HG03469 (cell line): ENCODE measurements around the gene LAMA4.

Experiments
- ATAC-seq: cut with Tn5 transposase; IDR thresholded peaks from one replicate; pipeline ENCODE4 v1.9.1; 2021; ENCODE audit warnings: mild to moderate bottlenecking, moderate library complexity, moderate number of reproducible peaks; ENCODE audit not compliant: unreplicated experiment

Gene LAMA4

DNA sequence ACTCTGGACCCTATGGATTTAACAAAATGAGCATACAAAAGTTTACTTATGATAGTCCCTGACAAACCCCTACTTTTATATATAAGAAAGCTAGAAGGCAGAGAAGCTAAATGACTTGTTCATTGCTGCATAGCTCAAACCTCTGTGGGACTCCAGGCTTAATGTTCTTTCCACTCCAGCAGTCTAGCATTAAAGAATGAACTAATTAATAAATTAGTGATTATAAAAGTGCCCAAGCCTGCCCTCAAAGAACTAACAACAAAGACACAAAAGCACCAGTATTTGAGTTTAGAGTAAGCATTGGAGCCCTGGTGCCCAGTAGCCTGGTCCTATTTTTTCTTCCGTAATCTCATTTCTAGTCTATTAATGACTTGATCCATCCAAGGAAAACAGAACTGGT is 59.9 kb downstream of the LAMA4 start:
- ATAC-seq, result no peak

DNA sequence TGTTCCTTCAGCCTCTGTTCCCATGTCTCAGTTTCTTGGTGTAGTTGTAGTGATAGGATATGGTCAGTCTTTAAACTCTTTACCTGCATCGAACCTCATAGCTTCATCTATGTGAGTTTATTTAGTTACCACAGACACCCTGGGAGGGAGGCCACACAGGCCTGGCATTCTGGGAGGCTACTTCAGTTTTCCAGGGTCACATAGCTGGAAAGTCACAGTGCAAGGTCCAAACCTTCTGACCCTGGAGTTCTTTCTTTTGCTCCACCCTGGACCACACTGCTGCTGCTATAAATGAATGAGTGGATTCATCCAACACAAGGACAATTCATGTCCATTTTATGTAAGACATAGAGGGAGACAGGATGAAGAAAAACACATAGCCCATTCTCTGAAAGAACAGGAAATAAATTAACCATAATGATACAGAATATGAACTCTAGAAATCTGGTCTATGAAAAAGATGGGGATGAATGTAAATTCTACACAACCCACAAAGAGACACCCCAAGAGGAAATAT is 60.8 kb downstream of the LAMA4 start:
- ATAC-seq, result no peak

GRCh38 chr6:112193117-112193516 is 61.2 kb downstream of the LAMA4 start:
- ATAC-seq, result no peak

- ATAC-seq, result no peak
These were observed 62.8 kb downstream of the LAMA4 start for GRCh38 chr6:112191509-112192020.

GRCh38 chr6:112190164-112190563 is 64.2 kb downstream of the LAMA4 start:
- ATAC-seq, result no peak

GRCh38 chr6:112189494-112189893 is 64.9 kb downstream of the LAMA4 start:
- no peak for ATAC-seq

- no peak for ATAC-seq
These were observed 65.5 kb downstream of the LAMA4 start for GRCh38 chr6:112188906-112189305.

DNA sequence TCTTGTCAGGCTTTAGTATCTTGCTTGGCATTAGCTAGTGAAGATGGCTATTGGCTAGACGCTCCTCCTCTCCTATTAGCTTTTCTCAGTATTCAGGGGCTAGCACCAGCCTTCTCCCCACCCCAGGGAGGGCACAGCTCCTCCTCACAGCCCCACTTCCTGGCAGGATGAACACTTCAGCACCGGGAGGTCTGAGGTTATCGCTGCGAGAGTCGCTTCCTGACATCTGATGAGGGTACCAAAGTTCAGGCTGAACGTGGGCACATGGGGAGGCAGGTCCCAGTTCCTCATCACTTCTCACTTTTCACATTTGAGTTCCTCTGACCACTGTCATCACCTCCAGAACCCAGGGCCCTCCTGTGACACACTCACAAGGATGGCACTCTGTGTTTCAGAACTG is 66.6 kb downstream of the LAMA4 start:
- ATAC-seq, result no peak

DNA sequence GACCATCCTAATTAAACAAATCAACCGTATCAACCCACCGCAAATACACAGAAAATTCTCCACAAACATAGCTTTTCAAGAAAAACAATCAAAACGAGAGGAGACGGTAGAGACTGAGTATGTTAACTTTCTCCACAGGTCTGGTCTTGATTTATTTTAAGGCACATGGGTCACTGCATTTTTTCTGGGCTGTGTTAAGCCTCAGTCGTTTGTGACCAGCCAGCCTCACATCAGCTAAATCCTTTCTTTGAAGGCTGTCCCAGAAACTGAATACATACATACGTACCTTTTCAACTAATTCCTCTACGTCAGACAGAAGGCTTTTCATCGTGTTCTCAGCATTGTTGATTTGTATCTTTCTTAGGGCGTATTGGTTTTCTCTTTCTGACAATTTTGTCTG is 69.4 kb downstream of the LAMA4 start:
- ATAC-seq, result no peak

DNA sequence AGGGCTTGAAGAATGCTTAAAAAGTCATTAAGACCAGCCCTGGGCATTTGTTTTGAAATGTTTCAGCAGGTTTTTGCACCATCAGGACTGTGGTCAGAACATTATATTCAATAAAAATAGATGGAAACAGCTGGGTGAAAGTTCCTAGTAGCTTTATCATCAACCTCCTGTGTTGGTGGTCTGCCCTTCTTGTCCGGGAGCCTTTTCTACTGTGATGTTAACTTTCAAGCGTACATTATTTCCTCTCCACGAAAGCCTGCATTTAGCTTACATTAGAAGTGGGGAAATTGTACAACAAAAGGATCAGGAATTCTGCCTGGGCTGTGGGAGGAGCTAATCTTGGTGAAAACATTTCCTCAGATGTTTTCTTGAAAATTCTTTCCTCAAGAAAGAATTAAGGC is 71.1 kb downstream of the LAMA4 start:
- ATAC-seq, result no peak

- no peak for ATAC-seq
These were observed 73.2 kb downstream of the LAMA4 start for GRCh38 chr6:112181130-112181529.

DNA sequence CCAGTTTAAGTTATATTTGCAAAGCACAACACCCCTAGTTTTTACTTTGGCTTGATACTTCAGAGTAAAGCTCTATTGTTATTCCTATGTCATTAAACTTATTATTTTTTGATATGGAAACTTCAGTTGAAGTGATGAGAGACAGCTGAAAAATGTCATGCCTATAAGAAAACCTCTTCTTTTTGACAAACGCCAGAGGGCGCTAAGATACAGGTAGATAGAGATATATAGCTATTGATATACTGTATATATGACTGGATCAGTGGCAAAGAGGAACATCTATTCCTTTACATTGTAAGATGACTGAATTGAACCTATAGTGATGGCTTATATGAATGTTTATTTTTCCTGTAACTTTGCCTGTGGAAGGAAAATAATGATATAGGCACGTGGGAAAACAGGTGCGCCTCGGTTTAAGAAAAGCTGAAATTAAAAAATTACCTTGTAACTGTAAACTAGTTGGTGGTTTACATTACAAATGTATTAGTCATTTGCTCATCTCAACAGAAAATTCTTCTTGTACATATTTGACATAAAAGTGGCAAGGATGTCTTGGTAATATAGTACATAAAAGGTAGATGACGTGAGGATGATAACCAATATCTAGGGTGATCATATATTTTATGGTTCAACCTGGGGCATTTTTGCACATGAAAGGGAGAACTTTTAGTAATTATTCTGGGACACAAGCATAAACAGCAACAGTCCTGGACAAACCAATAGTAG is 74.1 kb downstream of the LAMA4 start:
- peak; percentile 85 for ATAC-seq

DNA sequence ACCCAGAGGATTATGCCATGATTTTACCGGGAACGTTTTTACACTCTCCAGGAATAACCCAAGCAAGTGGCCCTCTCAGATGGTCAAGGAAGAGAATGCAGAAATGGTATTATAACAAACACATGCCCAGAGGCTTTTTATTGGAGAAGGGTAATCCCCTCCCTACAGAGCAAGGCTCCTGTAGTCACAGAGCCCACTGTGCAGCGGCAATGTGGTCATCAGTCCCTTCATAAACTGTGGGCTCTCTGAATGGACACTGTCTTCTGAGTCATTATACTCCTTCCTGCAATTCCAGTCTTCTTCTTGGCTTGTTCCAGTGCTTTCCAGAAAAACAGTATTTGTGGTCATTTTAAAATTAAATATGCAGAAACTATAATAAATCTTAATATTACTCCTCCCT is 74.7 kb downstream of the LAMA4 start:
- ATAC-seq, result no peak

- ATAC-seq, result no peak
These were observed 75.5 kb downstream of the LAMA4 start for GRCh38 chr6:112178846-112179245.

GRCh38 chr6:112177092-112177491 is 77.3 kb downstream of the LAMA4 start:
- ATAC-seq, result no peak

DNA sequence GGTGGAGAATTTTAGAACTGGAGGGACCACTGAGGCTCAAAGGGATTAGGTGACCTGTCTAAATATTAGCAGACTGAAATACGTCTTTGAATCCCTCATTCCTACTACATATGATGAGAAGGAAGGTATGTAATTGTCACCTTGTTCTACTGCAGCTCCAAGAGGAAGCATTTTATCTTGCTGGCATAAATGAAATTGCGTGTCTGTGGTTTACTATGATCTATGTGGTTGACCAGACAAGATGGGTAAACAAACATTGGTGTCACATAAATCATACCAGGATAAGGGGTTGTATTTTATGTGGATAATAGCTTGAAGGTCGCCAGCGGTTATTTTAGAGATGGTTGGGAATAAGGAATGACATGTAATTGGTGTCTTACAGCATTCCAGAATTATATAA is 78.2 kb downstream of the LAMA4 start:
- no peak for ATAC-seq

DNA sequence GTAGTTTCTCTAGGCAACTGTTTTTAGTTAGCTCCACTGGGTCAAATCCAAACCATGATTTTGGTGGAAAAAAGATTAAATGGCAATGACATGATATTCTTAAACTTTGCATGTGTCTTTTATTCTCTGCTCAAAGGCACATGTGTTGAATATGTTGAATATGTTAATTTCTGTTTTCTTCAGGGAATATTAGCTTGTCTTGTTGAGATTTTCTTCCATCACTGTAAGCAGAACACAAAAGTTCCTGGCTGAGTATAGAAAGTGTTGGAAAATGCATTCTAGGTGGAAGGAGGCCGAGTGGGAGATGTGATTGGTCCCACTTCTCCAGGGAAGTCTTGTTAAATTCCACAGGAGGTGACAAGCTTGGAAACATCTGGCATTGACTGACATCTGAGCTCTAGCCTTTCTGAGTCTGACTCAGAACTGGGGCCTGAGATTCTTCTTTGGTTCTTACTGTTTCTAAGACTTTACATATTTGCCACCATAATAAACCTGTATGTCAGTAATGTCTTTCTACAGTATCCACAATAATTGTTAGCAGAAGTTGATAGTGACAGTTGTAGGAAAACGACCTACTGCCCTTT is 81.1 kb downstream of the LAMA4 start:
- no peak for ATAC-seq

DNA sequence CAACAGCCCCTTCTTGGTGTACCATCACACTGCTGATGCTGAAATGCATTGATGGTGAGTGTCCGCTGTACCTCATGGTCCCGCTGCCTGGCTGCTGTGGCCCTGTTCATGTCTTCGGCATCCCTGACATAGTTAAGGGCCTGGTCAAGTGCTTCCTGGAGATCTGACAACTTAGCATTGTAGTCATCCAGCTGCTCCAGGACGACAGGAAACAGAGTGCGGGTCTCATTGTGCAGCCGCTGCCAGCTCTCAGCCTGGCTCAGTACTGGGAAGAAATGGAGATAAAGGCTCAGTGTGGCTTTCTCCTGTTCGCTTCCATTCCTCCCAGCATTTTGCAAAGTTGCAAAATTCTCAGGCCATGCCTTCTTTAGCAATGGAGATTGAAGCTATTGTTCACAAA is 81.8 kb downstream of the LAMA4 start:
- no peak for ATAC-seq

GRCh38 chr6:112169541-112169940 is 84.8 kb downstream of the LAMA4 start:
- ATAC-seq, result no peak

DNA sequence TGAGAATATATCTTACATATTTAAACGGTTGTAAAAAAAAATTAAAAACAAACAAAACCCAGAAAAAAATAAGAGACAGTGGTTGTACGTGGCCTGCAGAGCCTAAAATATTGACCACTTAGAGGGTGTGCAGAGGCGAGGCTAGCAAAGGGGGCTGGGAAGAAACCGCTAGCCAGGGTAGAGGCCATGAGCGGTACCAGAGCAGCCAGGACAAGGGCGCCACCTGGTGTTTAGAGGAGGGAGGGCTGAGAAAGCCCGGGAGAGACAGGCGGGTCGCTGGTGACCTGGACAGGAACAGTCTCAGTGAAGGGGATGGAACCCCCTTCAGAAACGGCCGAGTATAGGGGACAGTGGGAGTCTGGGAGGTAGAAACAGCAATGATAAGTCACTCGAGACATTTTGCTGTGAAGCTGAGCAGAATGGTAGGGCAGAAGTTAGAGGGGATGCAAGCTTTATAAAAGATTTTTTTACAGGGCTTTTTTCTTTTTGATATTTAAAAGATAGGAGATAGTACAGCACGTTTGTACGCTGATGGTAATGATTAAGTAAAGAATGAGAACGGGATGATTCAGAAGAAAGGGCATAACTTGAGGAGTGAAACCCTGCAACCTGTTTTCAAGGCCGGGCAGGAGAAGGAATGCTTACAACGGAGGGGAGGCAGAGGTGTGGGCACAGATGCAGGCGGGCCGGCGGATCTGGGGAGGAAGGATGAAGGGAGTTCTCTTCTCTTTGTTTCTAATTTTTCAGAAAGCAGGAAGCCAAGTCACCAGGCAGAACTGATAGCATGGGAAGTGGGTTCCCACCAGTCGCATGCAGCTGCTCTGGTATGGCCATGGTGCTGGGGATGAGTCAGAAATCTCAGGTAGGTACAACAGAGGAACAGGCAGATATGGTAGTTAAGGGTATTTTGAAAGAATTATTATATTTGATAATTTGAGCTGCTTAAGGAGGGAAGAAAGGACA is 90.8 kb downstream of the LAMA4 start:
- peak; percentile 94 for ATAC-seq

- ATAC-seq, result no peak
These were observed 93.6 kb downstream of the LAMA4 start for GRCh38 chr6:112160745-112161144.
